HG02970 (cell line): ENCODE results near the gene MRPS18B.
"Not testable (repeated sequence)": the region's sequence is repeated elsewhere in the genome, so short reads cannot be mapped to it uniquely, and the experiment has no call there.

Source experiments
- ATAC-seq: cut with Tn5 transposase; IDR thresholded peaks from one replicate; pipeline ENCODE4 v1.9.1; 2021; ENCODE audit warnings: mild to moderate bottlenecking, moderate library complexity, moderate number of reproducible peaks; ENCODE audit not compliant: unreplicated experiment, low FRiP score

MRPS18B gene

DNA sequence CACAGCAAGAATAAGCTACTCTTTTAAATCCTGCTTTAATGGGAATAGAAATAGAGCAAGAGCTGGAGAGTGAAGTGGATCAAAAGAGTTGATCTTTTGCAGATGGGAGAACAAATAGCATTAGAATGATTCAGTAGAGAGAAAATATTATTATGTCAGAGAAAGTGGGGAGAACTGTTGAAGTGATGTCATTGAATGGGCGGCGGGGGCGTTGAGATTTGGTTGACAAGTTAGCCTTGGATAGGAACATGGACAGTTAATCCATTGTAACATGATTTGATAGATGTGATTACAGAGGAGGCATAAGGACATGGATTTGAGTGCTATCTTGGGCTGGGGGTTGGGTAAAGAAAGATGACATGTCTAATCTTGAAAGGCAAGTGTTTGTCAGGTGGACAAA lies 18.2 kb downstream of the MRPS18B start:
- ATAC-seq, result no peak

DNA sequence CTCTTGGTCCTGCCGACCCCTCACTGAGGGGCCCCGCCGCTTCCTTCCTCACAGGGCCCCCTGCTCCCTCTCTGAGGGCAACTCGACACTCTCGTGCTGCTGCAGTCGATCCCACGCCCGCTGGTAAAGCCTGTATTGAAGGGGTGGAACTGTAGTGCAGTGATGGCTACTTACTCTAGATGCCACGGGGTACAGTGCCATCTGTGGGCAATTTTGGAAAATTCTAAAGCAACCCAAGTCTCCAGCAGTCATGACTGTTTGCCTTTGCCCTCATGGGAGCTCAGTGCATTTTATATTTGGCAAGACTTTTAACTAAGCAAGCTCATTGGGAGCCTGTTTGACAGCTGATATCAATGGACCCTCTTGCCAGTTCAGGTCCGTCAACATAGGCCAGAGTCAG lies 22.8 kb downstream of the MRPS18B start:
- no peak for ATAC-seq

DNA sequence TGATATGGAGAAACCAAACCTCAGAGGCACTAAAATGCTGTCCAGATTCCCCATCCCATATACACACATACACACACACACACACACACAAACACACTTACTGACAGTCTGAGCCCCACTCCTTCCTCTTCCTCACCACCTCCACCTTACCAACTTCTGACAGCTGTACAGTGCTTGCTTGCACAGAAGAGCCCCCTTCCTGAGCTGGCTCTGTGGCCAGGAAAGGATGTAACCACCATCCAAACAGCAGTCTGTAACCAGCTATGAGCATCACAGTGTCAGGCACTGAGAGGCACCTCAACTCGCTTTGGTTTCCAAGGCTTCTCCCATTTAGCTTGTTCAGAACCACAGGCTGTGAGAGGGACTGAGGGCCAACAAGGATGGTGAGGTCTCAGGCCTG lies 23.4 kb downstream of the MRPS18B start:
- ATAC-seq, result no peak

DNA sequence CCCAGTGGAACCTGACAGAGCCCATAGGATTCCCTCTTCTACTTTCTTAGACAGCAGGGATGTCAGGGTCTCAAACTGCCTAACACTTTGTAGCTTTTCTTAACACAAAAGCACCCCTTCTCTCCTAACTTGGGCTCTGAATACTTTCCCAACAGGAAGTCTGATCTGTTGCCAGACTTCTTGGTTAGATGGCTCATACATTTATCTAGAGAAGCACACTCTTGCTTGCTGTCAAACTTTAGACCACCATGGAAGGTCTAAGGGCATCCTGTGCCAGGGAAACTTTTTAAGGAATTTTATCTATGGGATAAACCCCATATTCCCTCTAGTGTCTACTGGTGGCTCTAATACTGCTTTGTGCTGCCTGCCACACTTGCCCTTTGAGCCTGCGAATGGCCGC lies 26.0 kb downstream of the MRPS18B start:
- no peak for ATAC-seq

DNA sequence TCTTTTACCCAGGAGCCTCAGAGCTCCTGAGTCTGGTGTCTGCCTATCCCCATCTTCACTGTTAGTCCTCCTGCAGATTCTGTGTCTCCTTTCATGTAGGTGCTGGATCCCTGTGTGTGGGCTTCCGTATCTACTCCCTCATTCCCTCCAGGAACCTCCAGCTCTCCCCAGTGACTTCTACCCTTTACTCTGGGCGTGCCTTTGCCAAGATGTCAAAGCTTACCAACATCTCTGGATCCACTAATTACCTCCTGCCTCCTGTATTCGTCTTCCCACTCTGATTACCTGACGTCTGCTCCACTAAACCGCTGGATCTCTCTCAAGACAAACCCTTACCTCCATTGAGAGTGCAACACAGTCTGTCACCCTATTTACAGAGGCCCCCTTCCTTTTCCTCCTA lies 27.1 kb downstream of the MRPS18B start:
- ATAC-seq, result no peak

DNA sequence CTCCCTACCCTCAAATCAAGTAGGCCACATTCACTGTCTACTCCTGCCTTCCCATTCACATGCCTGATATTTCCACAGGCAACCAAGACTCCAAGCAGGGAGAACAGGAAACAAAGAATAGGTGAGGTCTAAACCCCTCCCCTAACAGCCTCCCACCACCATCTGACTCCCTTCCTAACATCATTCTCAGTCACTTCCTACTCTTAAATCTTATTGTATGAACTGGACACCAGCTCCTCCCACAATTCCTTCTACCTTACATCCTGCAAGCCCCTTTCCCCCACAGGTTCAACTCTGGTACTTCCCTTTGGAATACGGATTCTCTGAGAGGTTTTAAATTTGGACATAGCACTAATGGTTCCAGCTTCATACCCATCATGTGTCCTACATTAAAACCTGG lies 28.3 kb downstream of the MRPS18B start:
- no peak for ATAC-seq

DNA sequence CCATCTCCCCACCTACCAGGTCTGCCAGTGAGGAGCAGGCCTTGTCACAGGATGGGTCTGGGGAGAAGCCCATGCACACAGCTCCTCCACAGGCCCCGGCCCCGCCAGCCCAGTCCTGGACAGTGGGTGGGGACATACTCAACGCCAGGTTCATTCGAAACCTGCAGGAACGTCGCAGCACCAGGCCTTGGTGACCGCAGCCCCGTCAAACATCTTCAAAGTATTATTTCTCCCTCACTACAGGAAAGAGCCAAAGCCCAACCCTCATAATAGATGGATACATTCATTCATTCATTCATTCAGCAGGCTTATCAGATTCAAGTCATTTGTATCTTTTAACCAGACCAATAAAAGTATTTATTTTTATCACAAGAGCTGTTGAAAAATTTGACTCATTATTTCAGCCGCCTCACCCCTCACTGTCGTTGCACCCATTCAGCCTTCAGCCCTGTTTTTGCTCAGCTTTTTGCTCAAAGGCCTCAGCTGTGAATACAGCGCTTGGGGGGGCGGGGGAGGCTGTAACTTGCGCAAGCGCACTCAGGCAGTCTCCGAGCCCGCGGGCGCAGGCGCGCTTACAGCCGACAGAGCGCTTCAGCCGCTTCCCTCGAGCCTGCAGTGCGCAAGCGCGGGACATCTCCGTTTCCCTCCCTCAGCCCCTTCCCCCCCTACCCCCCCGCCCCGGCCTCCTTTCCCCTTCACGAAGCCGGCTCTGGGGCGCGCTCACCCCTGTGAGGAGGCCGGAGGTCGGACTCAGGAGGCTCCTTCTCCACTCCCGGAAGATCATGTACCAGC lies 29.0 kb downstream of the MRPS18B start, which contains the start of gene C6orf136:
TSS of gene C6orf136 (plus strand) at position 684 of the 792 bp plus-strand sequence. CDS start at position 783, 99 bp downstream.
- ATAC-seq, result peak; percentile 53

DNA sequence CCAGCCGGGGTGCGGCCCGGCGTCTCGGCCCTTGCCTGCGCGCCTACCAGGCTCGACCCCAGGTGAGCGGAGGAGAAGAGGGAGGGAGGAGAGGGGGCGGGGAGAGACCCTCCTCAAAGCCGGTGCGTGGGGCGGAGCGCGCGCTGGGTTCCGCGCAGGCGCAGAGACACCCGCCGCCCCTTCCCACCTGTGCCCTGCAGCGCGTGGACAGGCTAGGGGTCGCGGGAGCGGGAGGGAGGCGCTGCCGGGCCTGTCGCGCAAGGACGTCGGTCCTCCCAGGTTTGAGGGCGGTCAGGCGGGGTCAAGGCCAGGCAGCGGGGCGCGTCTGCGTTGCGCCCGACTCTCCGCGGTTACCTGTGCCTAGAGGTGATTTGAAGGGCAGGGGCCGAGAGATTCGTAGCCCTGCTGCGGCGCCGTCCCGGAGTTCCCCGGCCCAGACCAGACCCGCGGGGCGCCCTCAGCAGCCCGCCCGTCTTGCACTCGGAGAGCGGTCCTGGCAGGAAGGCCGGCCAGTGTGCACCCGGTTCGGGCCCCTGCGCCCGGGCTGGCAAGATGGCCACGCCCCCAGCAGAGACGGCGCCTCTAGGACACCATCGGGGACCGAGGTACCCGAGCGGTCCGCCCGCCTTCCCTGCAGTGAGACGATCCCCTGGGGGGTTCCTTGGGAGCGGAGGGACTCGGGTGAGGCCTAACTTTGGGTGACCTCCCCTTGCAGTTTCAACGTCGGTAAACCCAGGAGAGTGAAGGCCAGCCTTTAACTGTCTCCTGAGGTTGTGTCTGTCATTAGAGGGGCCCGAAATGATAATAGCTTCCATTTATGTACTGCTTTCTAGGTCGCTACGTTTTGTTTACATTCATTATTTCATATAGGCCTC lies 29.8 kb downstream of the MRPS18B start:
- ATAC-seq, result peak; percentile 60

DNA sequence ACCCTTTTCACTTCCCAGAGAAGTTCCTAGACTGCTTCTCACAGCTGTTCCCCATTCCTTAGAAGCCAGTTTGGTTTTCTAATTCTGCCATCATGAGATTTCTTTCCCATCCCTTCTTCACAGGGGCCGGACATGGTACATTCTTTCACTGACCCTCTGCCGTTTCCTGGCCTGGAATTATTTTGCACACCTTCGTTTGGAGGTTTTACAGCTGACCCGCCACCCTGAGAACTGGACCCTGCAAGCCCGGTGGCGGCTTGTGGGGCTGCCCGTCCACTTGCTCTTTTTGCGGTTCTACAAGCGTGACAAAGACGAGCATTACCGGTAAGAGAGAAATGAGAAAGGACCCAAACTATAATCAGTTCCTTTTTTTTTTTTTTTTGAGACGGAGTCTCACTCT lies 33.5 kb downstream of the MRPS18B start:
- ATAC-seq, result no peak

DNA sequence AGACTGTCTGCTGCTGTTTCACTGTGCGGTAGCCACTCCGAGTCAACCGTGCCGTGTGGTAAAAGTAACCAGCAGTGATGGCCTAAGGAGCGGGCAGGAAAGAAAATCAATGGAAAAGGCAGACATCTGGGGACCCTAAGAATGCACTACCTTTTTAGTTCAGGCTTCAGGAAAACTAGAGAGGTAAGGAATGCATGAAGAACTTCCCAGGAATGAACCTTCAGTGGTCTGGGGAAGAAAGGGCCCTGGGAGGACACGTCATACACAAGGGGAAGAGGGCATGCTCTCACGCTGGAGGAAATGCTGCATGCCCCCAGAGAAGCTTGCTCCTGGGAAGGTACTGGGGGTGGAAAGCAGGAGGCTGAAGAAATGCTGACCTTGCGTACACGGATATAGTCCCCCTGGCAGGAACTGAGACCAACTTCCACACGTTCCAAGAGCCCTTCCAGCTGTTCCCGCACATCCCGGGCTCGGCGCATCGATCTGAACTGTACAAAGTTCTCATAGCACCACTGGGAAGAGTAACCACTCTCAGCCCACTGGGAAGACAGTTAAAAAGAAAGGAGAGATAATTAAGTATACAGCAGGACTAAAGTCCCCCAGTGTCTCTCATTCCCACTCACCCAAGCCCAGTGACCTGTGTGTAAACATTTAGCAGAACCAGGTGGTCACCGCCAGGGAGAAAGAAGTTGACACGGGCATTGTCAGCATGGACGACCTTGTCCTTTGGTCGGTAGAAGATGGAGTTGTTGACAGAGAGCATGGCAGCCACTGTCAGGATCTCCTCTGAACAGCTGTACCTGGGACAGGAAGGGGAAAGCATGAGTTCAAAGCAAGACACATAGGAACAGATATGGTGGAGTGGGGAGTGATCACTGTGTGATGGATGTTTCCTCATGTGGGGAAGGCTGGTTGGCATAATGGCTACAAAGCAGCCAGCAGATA lies 37.4 kb downstream of the MRPS18B start:
- ATAC-seq, result no peak

DNA sequence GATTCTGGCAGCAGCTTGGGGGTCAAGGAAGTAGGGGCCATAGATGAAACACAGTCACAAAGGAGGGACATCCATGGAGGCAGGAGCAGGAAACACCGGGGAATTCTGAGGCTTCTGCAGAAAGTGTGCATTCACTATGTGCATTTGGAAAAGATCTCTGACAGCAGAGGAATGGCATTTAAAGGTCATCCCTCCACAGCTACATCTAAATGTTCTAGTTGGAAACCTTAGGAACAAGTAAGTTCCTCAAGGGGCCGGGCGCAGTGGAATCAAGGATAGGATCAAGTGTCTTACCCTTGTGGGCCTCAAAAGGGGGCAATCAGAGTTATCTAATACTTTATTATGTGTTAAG lies 38.1 kb downstream of the MRPS18B start:
- no peak for ATAC-seq

DNA sequence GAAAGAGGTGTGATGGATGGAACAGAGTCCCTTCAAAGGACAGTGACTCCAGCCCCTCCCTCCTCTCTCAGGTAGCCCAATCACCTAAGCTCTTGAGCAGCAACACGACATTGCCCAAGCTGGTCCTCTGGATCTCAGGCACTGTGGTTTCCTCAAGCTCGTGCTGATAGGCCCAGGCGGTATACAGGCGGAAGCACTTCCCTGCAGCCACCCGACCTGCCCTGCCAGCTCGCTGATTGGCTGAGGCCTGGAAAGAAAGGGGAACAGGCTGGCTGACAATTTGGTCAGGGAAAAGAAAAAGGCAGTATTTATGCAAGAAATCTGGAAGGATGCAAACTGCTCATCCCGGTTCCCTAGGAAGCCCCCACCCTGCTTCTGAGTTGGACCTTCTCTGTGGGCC lies 38.9 kb downstream of the MRPS18B start:
- no peak for ATAC-seq

DNA sequence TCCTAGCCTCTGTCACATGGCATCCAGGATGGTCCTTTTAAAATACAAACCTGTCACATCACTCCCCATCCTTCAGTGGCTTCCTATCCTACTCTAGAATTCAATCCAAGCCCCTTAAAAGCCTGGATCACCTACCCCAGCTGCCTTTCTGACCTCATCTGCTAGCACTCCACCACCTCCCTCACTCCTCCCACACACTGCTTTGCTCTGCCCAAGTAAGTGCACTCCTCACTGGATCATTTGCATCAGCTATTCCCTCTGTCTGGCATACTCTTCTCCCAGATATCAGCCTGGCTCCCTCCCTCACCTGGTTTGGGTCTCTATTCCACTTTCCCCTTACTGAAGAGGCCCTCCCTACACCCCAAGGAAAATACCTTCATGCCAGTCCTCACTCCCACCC lies 39.8 kb downstream of the MRPS18B start:
- ATAC-seq, result no peak

DNA sequence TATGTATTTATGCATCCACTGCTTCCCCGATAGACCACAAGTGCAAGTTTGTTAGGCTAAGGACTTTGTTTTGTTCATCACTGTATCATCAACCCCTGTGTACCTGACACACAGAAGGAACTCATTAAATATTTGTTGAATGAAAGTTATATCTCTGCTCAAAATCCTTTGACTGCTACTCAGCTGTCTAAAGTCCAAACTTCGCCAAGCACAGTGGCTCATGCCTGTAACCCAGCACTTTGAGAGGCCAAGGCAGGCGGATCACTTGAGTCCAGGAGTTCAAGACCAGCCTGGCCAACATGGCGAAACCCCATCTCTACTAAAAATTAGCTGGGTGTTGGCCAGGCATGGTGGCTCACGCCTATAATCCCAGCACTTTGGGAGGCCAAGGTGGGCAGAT lies 40.3 kb downstream of the MRPS18B start:
- not testable (repeated sequence) for ATAC-seq

DNA sequence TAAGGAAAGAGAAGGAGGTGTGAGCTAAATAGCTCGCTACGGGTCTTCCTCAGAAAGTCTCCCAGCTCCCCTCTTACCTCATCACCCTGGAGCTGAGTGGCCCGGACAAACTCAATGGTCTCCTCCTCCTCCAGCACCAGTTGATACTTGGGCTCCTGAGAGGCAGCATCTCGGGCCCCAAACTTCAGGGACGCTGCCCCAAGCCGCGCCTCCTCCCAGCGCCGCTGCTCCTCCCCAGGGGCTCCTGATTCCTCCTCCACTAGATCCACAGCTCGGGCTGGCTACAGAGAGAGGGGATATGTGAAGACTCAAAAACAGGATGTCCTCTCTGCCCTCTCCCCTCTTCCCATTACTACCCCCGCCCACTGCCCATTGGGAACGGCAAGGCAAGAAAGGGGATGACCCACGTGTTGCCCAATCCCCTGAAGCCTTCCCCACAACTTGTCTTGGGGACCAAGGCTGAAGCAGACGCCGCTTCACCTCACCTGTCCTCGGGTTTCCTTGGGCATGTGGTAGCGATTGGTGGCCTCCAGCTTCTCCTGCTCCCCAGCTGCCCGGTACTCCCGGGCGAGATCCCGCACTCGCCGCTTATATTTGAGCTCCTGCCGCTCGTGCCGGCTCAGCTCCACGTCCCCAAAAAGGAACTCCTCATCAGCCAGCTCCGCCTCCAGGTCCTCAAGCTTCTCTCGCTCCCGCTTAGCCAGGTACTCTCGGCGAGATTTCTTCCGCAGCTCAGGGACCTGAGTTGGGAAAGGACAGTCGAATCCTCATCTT lies 47.5 kb downstream of the MRPS18B start:
- no peak for ATAC-seq

DNA sequence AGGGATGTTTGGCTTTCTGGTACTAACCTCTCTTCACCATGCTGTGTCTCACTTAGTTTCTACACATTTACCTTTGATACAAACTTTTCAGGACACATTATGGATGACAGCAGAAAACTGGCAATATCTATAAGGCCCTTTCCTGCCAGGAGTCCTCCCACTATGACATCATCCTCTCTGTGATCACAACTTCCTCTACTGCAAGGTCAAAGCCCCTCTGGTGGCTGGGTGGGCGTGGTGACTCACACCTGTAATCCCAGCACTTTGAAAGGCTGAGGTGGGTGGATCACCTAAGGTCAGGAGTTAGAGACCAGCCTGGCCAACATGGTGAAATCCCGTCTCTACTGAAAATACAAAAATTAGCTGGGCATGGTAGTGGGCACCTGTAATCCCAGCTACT lies 48.7 kb downstream of the MRPS18B start:
- not testable (repeated sequence) for ATAC-seq

DNA sequence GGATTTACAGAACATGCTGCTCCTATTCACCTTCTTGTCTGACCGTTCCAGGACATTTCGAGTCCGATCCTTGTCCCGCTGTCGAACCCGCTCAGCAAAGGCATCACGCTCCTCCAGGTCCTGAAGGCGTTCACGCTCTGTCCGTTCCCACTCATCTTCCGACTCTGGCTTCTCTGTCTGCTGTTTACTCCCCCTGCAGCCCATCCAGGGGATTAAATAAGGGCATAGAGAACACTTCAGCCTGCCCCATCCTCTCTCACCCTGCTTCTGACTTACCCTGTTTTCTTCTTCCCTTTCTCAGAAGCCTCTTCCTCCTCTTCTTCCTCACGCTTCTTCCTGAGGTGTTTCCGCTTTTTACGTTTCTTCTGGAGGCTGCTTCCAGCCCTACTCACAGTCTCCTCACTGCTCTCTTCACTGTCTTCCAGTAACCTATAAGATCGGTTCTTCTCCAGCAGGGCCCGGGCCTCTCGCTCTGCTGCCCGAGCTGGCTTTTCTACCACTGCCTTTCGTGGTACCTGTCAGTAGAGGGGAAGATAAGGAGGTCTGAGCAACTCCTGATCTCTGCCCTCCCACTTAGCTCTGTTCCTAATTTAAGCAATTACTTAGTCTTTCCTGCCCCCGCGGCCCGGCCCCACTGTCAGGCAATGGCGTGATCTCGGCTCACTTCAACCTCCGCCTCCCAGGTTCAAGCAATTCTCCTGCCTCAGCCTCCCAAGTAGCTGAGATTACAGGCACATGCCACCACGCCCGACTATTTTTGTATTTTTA lies 53.3 kb downstream of the MRPS18B start:
- no peak for ATAC-seq

DNA sequence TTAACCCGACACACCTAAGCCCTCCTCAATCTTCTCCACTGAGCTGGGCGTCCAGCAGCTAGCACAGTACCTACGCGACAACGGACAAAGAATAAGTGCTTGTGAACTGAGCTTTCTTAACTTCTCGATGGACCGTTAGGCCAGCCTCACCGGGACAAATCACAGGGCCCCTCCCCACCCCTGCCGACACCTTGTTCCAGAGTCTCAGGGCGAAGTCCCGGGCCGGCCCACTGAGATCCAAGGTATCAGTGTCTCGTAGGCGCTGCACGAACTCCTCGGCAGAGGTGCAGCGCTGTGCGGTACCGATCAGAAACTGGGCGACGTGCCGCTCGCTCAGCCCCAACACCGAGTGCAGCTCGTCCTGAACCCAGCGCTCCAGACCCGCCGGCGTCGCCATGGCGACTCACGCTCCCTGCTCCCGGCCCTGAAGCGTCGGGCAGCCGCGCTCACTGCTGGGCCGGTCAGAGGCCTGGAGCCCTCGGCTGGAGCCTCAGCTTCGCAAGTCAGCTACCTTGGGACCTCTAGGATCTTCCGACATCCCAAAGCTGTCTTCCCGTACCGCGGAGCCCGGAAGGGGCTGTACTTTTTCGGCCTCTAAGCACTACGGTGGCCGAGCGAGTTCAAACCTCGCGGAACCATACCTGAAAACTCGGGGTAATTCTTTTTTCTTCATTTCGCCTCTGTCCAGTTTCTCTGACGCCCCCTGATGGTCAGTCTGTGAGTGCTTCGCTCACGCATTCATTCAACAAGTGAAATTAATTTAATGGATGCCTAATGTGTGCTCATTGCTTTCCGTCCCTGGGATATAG lies 55.0 kb downstream of the MRPS18B start, which contains the start of gene DHX16:
TSS of gene DHX16 (minus strand) at position 562 of the 809 bp plus-strand sequence. CDS start at position 397, 165 bp downstream.
- ATAC-seq, result peak; percentile 84
